ENCODE results near the gene KCNQ2. TPM values are rescaled to one million over a fixed set of nuclear protein-coding genes. Genes with fewer than 3 reads are reported as not detected.

The KCNQ2 gene
- total RNA-seq, 1 donor from 2014 or later = 14.6 TPM

- no peak for DNase-seq (ENCODE audit: low spot score, unreplicated experiment)
- Mint-ChIP-seq H3K4me1 (ENCODE audit: low read depth) (no peaks in the 10 kb centered on the region), H3K36me3 (ENCODE audit: insufficient read depth) (no peaks in the 10 kb centered on the region), H3K9me3 (ENCODE audit: low read depth) (no peaks in the 10 kb centered on the region), H3K27me3 (peaks cover 13% of the 10 kb centered on the region), H3K4me3 (ENCODE audit: low read depth) (no peak overlapping the region), H3K27ac (no peak overlapping the region)
- TF ChIP-seq CTCF (IDR thresholded peaks at IDR 0.05; ENCODE audit: unreplicated experiment) = no peak
Measured at GRCh38 chr20:63355781-63356295, 116.6 kb downstream of the KCNQ2 start.

DNA sequence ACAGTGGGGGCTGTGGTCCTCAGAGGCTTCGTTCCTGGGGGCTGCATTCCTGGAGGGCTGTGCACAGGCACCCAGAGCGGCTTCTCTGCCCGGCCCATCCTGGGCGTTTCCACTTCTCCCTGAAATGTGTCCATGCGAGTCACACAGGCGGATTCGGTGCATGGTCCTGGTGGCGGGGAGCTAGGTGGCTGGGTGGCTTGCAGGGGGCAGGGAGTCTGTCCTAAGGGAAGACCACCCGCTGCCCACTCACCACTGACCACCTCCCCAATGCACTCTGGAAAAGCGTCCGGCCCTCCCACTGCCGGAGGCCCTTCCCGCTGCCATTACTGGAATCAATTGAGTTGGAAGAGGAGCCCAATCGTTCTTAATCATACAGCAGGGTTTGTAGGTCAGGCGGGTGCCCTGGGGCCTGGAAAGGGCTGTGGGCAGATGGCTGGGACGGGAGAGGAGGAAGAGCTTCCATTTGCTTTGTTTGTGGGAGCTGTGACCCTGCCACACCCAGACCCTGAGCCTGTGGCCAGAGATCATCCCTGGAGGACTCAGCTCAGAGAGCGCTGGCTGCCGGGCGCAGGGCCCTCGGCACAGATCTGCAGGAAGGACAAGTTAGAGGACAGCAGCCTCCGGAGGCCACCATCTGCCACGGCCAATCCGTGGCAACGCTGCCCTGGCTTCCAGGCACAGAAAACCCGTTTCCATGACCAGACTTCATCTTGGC, 117.7 kb downstream of the KCNQ2 start:
- peaks cover 15% of the 10 kb centered on the region for H3K27me3 Mint-ChIP-seq
- no peaks in the 10 kb centered on the region for H3K9me3 Mint-ChIP-seq (ENCODE audit: low read depth)
- no peak overlapping the region for H3K27ac Mint-ChIP-seq
- no peak for TF ChIP-seq CTCF (IDR thresholded peaks at IDR 0.05; ENCODE audit: unreplicated experiment)
- no peak overlapping the region for H3K4me3 Mint-ChIP-seq (ENCODE audit: low read depth)
- no peak for DNase-seq (ENCODE audit: low spot score, unreplicated experiment)
- H3K4me1 Mint-ChIP-seq (ENCODE audit: low read depth) = no peaks in the 10 kb centered on the region
- no peaks in the 10 kb centered on the region for H3K36me3 Mint-ChIP-seq (ENCODE audit: insufficient read depth)

DNA sequence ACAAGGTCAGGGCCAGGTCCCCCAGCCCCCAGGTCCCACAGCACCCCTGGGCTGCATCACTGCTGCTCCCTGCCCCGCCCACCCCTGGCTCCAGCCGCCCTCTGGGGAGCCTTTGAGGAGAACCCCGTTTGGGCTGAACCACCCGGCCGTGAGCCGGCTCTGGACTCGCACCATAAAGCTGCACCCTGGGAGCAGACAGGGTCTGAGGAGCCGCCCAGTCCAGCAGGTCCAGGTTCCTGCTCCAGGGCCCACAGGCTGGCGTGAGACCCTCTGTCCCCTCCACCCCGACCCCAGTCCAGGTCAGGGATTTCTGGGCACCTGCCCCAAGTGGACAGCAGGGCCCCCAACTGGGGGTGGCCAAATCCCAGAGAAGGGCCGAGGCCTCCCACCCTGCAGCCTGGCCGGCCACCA, 119.6 kb downstream of the KCNQ2 start:
- no peak for TF ChIP-seq CTCF (IDR thresholded peaks at IDR 0.05; ENCODE audit: unreplicated experiment)
- Mint-ChIP-seq H3K27ac (no peak overlapping the region), H3K27me3 (peaks cover 9% of the 10 kb centered on the region), H3K4me1 (ENCODE audit: low read depth) (no peaks in the 10 kb centered on the region), H3K36me3 (ENCODE audit: insufficient read depth) (no peaks in the 10 kb centered on the region), H3K4me3 (ENCODE audit: low read depth) (no peak overlapping the region), H3K9me3 (ENCODE audit: low read depth) (no peaks in the 10 kb centered on the region)
- DNase-seq (ENCODE audit: low spot score, unreplicated experiment) = no peak

DNA sequence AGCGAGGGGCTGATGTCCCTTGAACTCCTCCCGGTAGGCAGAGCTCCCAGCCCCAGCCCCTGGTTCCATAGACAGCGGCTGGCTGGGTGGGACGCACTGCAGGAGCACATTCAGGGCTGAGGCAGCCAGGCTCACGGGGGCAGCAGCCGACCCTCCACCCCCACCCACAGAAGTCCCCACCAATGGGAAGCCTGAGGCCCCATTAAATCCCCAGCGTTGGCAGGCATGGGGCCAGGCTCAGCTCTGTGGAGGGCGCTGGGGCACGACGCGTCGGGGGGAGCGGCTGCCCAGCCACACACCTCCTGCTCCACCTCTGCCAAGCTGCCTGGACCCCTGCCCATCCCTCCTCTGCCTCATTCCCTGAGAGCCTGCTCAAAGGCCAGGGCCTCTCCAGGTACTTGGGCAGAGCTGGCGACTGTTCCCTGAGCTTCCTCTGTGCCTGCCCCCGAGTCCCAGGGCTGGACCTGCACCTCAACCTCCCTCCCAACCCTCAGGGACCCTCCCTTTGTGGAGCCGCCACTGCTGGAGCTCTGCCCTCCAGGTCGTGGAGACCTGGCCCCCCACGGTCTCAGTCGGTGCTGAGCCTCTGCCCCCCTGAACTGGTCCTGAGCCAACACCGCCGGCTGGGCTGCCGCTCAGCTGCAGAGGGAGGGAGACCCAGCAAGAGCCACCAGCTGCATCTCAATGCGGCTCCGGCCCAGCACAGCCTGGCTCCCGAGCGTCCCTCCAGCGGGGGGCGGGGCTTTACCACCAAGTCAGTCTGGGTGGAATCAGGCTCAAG, 120.5 kb downstream of the KCNQ2 start:
- Mint-ChIP-seq H3K27ac (no peak overlapping the region), H3K36me3 (ENCODE audit: insufficient read depth) (no peaks in the 10 kb centered on the region), H3K9me3 (ENCODE audit: low read depth) (no peaks in the 10 kb centered on the region), H3K4me3 (ENCODE audit: low read depth) (no peak overlapping the region), H3K4me1 (ENCODE audit: low read depth) (no peaks in the 10 kb centered on the region), H3K27me3 (peaks cover 9% of the 10 kb centered on the region)
- TF ChIP-seq CTCF (IDR thresholded peaks at IDR 0.05; ENCODE audit: unreplicated experiment) = no peak
- no peak for DNase-seq (ENCODE audit: low spot score, unreplicated experiment)

DNA sequence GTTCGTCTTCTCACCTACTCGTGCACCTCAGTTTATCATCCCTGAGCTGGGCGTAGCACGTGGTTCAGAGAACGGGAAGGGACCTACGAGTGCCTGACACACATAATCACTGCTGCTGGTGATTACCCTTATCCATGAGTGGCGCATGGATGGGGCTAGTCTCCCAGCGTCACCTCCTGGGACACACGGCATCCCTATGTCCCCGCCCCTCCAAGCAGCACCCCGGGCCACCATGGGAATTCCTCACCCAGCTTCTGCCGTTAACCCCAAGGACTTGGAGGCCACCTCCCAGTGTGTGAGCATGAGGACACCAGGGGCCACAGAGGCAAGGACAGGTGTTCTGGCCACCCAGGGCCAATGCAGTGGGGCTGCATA, 121.1 kb downstream of the KCNQ2 start:
- Mint-ChIP-seq H3K9me3 (ENCODE audit: low read depth) (no peaks in the 10 kb centered on the region), H3K27ac (no peak overlapping the region), H3K4me3 (ENCODE audit: low read depth) (no peak overlapping the region), H3K27me3 (peaks cover 9% of the 10 kb centered on the region), H3K4me1 (ENCODE audit: low read depth) (no peaks in the 10 kb centered on the region), H3K36me3 (ENCODE audit: insufficient read depth) (no peaks in the 10 kb centered on the region)
- no peak for TF ChIP-seq CTCF (IDR thresholded peaks at IDR 0.05; ENCODE audit: unreplicated experiment)
- no peak for DNase-seq (ENCODE audit: low spot score, unreplicated experiment)
